Liver (tissue), 9 donors: ENCODE measurements around the gene ZNF574. TPM values are rescaled to one million over a fixed set of nuclear protein-coding genes. Genes with fewer than 3 reads are reported as not detected.

Source experiments
- DNase-seq: peaks from one replicate; pipeline ENCODE4 v3.0.0-alpha.2; 2017; ENCODE audit warnings: low spot score
- H3K27ac ChIP-seq, 2 donors: one replicate each; pipeline ENCODE4 v1.7.0; 2013; ENCODE audit warnings: inconsistent platforms in 2 of 2, low read length in 2 of 2, control low read depth in 1 of 2, low read depth in 1 of 2, mild to moderate bottlenecking in 1 of 2
- H3K27me3 ChIP-seq, 4 donors: one replicate each; pipeline versions ENCODE4 v1.6.1 to v1.7.0; 2013; ENCODE audit warnings: low read length in 3 of 4, inconsistent platforms in 1 of 4, mild to moderate bottlenecking in 1 of 4, moderate library complexity in 1 of 4; ENCODE audit not compliant: control insufficient read depth in 4 of 4, insufficient read depth in 4 of 4
- H3K36me3 ChIP-seq, 4 donors: one replicate each; pipeline versions ENCODE4 v1.6.1 to v1.7.0; 2013; ENCODE audit warnings: low read length in 3 of 4, mild to moderate bottlenecking in 3 of 4, low read depth in 1 of 4, moderate library complexity in 1 of 4; ENCODE audit not compliant: control insufficient read depth in 4 of 4, insufficient read depth in 3 of 4
- H3K4me1 ChIP-seq, 4 donors: one replicate each; pipeline versions ENCODE4 v1.6.1 to v1.7.0; 2013; ENCODE audit warnings: low read length in 3 of 4, mild to moderate bottlenecking in 3 of 4, moderate library complexity in 1 of 4; ENCODE audit not compliant: control insufficient read depth in 4 of 4, insufficient read depth in 4 of 4
- H3K4me3 ChIP-seq, 3 donors: one replicate each; pipeline versions ENCODE4 v1.6.1 to v1.7.0; 2013; ENCODE audit warnings: low read length in 3 of 3, control low read depth in 1 of 3, low read depth in 1 of 3, mild to moderate bottlenecking in 1 of 3
- H3K9ac ChIP-seq, 2 donors: one replicate each; pipeline ENCODE4 v1.7.0; 2013; ENCODE audit warnings: low read length in 2 of 2, mild to moderate bottlenecking in 2 of 2, moderate library complexity in 2 of 2, control low read depth in 1 of 2, low read depth in 1 of 2
- H3K9me3 ChIP-seq, 4 donors: one replicate each; pipeline versions ENCODE4 v1.6.1 to v1.7.0; 2013; ENCODE audit warnings: low read length in 3 of 4; ENCODE audit not compliant: control insufficient read depth in 4 of 4
- CTCF ChIP-seq: fragments of 150-350 bp; IDR thresholded peaks from 2 replicates; pipeline ENCODE4 v1.5.1; 2017; ENCODE audit warnings: improper control_type of control experiment, low read depth, low read length; ENCODE audit not compliant: missing input control
- FOXA1 ChIP-seq: IDR thresholded peaks from 2 replicates; pipeline ENCODE4 v1.6.1; 2016; ENCODE audit warnings: antibody characterized with exemption
- FOXA2 ChIP-seq: IDR thresholded peaks from 2 replicates; pipeline ENCODE4 v1.6.1; 2016; ENCODE audit warnings: antibody characterized with exemption
- GABPA ChIP-seq, 2 donors: IDR thresholded peaks in 1 of 2; conservative IDR thresholded peaks in 1 of 2; 2 replicates each; pipeline ENCODE4 v1.6.1; 2016; ENCODE audit warnings: antibody characterized with exemption in 2 of 2, mild to moderate bottlenecking in 1 of 2, moderate library complexity in 1 of 2
- HNF4G ChIP-seq: IDR thresholded peaks from 2 replicates; pipeline ENCODE4 v1.6.1; 2016; ENCODE audit warnings: antibody characterized with exemption
- JUND ChIP-seq, 2 donors: IDR thresholded peaks; 2 replicates each; pipeline ENCODE4 v1.6.1; 2016; ENCODE audit warnings: antibody characterized with exemption in 2 of 2
- NR2F2 ChIP-seq: IDR thresholded peaks from 2 replicates; pipeline ENCODE4 v1.6.1; 2016; ENCODE audit warnings: antibody characterized with exemption
- RAD21 ChIP-seq, 2 donors: IDR thresholded peaks; 2 replicates each; pipeline ENCODE4 v1.6.1; 2016; ENCODE audit warnings: antibody characterized with exemption in 2 of 2, mild to moderate bottlenecking in 2 of 2
- REST ChIP-seq: IDR thresholded peaks from 2 replicates; pipeline ENCODE4 v1.6.1; 2016; ENCODE audit warnings: antibody characterized with exemption, mild to moderate bottlenecking
- SP1 ChIP-seq: IDR thresholded peaks from 2 replicates; pipeline ENCODE4 v1.6.1; 2018; ENCODE audit warnings: antibody characterized with exemption, mild to moderate bottlenecking
- TAF1 ChIP-seq: conservative IDR thresholded peaks from 2 replicates; pipeline ENCODE4 v1.6.1; 2016; ENCODE audit warnings: antibody characterized with exemption, mild to moderate bottlenecking
- ZBTB33 ChIP-seq: IDR thresholded peaks from 2 replicates; pipeline ENCODE4 v1.6.1; 2016; ENCODE audit warnings: antibody characterized with exemption
- WGBS: extraction: QIAGEN DNeasy Blood & Tissue Kit; methylation state at CpG from one replicate; pipeline ENCODE4 v1.1.7; 2013; 5-methylcytosine and 5-hydroxymethylcytosine counted together
- polyA plus RNA-seq, 2 donors: library from polyadenylated mRNA; stranded (reverse) in 1 of 2; unstranded in 1 of 2; fragments of 200-250 nt in 1 of 2; fragments of >200 nt in 1 of 2; fragmentation: Nextera tagmentation in 1 of 2; extraction: Ambion mirVana in 1 of 2; gene quantifications; one replicate each; pipeline versions ENCODE4 v1.2.1 to v1.2.3, GENCODE V29; 2013 to 2015
- total RNA-seq, 2 donors: library from RNA; depleted of rRNA; stranded (reverse); fragments of >200 nt; gene quantifications; one replicate each; pipeline ENCODE4 v1.2.3, GENCODE V29; 2014
- TF ChIP-seq, protein P1 (sequence below): IDR thresholded peaks from 2 replicates; pipeline ENCODE4 v1.6.1; 2016; ENCODE audit warnings: antibody characterized with exemption
- TF ChIP-seq, protein P2 (sequence below): IDR thresholded peaks from 2 replicates; pipeline ENCODE4 v1.6.1; 2016; ENCODE audit warnings: antibody characterized with exemption
- donor health status: healthy.
- donor health status: healthy.
- donor health status: healthy.
- donor health status: healthy.
- donor health status: healthy.

The ZNF574 gene
- total and polyA plus RNA-seq, 4 donors = 3.3 to 7.4 (median 6.5) TPM

- no peaks in the 10 kb centered on the region for H3K9me3 ChIP-seq
- no peaks in the 10 kb centered on the region for H3K4me1 ChIP-seq
- no peak overlapping the region for H3K4me3 ChIP-seq
- DNase-seq = no peak
- no peak overlapping the region for H3K9ac ChIP-seq
- 92% methylated on average over 13 of the region's 13 CpGs for WGBS
- no peaks in the 10 kb centered on the region for H3K27me3 ChIP-seq
- no peak overlapping the region for H3K27ac ChIP-seq
- TF ChIP-seq NR2F2 (no peak), ZBTB33 (no peak), RAD21 (IDR thresholded peaks at IDR 0.05) (no peak), REST (no peak), GABPA (IDR thresholded peaks at IDR 0.05 in 1 of 2, conservative IDR thresholded peaks at IDR 0.05 in 1 of 2) (no peak), FOXA2 (no peak), HNF4G (no peak), FOXA1 (no peak), CTCF (no peak), TAF1 (no peak)
- H3K36me3 ChIP-seq = no peaks in the 10 kb centered on the region
These were observed 16.8 kb upstream of the ZNF574 start for GRCh38 chr19:42059196-42059595.

DNA sequence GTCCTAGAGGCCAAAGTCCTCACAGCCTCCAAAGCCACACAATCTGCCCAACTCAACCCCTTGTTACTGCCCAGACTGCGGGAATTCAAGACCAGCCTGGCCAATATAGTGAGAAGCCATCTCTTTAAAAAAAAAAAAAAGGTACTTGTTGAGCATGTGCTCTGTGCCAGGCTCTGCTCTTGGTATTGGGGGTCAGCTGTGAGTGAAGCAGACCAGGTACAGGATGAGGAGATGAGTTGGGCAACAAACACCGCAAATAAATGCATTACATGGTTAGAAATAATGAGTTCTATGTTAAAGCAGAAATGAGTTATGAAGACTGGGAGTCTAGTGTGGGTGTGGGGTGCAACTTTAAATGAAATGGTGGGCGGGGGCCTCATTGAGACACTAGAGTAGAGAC lies 15.8 kb upstream of the ZNF574 start:
- Histone ChIP-seq H3K4me1 (no peaks in the 10 kb centered on the region), H3K27ac (no peak overlapping the region), H3K4me3 (no peak overlapping the region), H3K9me3 (no peaks in the 10 kb centered on the region), H3K27me3 (no peaks in the 10 kb centered on the region), H3K36me3 (no peaks in the 10 kb centered on the region), H3K9ac (no peak overlapping the region)
- DNase-seq = no peak
- no peak for TF ChIP-seq SP1
- TF ChIP-seq NR2F2 = no peak
- TF ChIP-seq HNF4G = no peak
- no peak for TF ChIP-seq RAD21 (IDR thresholded peaks at IDR 0.05)
- 85% methylated on average over 3 of the region's 3 CpGs for WGBS

DNA sequence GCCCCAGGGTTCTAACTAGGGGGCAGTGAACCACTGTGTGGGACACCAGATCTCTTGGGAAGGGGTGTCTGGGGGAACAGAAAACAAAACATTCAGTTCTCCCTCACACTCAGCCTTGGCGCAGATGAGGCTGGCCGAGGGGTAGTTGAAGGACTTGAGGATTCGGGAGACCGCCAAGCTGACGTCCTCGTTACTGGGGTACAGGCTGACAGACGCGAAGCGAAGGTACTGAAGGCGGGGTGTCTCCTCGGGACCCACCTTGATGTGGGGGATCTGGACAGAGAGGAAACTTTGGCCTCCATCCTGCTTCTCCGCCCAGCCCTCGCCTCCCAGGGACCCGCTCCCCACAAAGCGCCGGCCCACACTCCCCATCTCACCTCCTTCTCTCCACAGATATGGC lies 13.6 kb upstream of the ZNF574 start:
- no peaks in the 10 kb centered on the region for H3K36me3 ChIP-seq
- H3K4me3 ChIP-seq = no peak overlapping the region
- no peak overlapping the region for H3K9ac ChIP-seq
- TF ChIP-seq JUND (IDR thresholded peaks at IDR 0.05) (no peak), SP1 (no peak), TAF1 (no peak), RAD21 (IDR thresholded peaks at IDR 0.05) (no peak), FOXA1 (no peak)
- TF ChIP-seq, protein P1, sequence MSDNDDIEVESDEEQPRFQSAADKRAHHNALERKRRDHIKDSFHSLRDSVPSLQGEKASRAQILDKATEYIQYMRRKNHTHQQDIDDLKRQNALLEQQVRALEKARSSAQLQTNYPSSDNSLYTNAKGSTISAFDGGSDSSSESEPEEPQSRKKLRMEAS = no peak
- TF ChIP-seq, protein P2, sequence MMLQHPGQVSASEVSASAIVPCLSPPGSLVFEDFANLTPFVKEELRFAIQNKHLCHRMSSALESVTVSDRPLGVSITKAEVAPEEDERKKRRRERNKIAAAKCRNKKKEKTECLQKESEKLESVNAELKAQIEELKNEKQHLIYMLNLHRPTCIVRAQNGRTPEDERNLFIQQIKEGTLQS = no peak
- no peaks in the 10 kb centered on the region for H3K9me3 ChIP-seq
- DNase-seq = no peak
- 94% methylated on average over 16 of the region's 16 CpGs for WGBS
- no peak overlapping the region for H3K27ac ChIP-seq
- no peaks in the 10 kb centered on the region for H3K4me1 ChIP-seq
- peaks cover 0 to 6% (median 2%) of the 10 kb centered on the region in 4 donors for H3K27me3 ChIP-seq
